ENCODE measurements around the gene MADCAM1. TPM values are rescaled to one million over a fixed set of nuclear protein-coding genes. Genes with fewer than 3 reads are reported as not detected.

MADCAM1 gene
- total RNA-seq, 1 donor from 2014 or later: 0.07 TPM

DNA sequence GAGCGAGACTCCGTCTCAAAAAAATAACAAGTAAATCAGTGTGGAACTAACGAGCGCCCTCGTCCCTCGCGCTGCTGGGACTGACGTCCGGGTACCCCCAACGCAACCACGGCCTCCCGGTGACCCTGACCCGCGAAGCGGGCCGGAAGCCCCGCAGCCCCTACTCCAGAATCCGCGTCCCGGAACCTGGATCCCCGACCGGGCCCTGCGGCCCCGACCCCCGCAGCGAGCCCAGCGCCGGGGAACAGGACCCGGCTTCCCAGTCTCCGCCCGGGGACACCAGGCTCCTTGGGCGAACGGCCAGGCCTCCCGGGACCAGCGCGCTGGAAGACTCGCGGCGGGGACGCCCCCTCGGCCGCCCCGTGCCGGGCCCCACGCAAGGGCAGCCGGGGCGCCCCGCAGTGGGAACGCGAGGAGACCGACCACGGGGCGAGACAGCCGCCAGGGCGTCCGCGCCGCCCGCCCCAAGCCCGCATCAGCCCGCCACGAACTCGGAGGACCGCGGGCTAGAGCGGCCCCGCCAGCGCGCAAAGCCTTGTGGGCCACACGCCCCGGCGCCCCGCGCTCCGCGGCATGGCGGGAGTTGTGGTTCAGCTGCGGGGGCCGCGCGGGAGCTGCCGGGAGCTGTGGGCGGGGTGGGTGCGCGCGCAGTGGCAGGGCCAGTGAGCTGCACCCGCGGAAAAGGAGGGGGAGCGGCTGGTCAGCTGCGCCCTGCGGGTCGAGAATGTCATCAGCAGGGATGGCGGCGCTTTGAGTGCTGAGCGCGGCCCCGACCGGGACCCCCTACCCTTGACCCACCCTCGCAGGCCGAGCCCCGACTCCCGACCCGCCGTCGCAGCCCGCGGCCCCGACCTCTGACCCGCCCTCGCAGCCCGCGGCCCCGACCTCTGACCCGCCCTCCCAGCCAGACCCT lies 7.5 kb upstream of the MADCAM1 start:
- DNase-seq (ENCODE audit: low read depth, low spot score): peak; percentile 83

DNA sequence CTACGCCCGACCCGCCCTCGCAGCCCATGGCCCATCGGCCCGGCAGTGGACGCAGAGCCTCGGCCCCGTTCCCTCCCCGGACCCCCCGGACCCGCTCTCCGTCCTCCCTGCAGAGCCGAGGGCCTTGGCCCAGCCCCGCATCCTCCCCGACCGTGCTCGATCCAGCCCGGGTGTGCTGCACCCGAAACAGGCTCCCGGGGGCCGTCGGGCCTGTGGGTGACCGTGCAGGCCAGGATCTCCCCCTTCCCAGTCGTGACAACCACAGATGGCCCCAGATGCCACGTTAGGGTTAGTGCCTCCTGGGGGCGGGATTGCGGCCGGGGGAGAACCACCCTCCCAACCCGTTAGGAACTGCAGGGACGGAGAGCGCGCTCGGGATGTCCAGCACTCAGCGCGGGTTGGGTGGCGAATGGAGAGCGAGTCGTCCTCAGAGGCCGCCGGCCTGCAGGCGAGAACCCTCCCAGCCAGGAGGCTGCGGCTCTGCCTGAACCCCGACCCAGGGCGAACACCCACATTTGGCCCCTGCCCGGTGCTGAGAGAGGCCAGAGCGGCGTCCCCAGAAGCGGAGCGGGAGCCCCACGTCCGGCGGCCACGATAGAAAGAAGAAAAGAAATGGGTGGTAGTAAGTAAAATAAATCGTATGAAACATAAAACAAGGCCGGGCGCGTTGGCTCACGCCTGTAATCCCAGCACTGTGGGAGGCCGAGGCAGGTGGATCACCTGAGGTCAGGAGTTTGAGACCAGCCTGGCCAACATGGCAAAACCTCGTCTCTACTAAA lies 6.7 kb upstream of the MADCAM1 start:
- no peak for DNase-seq (ENCODE audit: low read depth, low spot score)

DNA sequence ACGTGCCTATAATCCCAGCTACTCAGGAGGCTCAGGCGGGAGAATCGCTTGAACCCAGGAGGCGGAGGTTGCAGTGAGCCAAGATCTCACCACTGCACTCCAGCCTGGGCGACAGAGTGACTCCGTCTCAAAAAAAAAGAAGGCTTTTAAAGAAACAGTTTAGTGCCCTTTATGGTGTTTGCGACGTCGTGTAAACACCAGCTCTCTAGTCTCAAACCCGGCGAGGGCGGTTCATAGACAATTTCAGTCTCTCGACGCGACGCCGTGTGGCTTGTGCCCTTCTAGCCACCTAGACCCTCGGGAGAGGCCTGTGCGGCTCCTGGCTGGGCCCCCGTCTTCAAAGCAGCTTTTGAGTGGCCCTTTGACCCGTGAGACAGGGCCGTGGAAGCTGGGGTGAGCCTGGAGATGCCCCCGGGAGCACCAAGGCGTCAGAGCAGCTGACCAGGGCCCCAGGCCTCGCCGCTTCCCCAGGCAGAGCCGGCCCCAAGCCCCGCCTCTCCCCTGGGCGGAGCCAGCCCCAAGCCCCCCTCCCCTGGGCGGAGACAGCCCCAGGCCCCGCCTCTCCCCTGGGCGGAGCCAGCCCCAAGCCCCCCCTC lies 5.0 kb upstream of the MADCAM1 start:
- no peak for DNase-seq (ENCODE audit: low read depth, low spot score)

DNA sequence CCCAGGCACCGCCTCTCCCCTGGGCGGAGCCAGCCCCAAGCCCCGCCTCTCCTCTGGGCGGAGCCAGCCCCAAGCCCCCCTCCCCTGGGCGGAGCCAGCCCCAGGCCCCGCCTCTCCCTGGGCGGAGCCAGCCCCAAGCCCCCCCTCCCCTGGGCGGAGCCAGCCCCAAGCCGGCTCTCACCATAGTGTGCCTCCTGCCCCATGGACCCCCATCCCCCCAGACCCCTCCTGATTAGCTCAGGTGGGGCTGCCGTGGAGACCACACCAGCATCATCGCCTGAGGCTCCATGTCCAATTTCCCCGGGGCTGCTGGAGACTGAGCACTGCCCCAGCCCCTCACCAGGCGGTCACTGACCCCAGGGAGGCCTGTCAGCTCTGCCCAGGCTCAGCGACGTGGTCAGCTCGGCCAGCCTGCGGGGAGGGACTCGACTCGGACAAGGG lies 4.2 kb upstream of the MADCAM1 start:
- no peak for DNase-seq (ENCODE audit: low read depth, low spot score)

DNA sequence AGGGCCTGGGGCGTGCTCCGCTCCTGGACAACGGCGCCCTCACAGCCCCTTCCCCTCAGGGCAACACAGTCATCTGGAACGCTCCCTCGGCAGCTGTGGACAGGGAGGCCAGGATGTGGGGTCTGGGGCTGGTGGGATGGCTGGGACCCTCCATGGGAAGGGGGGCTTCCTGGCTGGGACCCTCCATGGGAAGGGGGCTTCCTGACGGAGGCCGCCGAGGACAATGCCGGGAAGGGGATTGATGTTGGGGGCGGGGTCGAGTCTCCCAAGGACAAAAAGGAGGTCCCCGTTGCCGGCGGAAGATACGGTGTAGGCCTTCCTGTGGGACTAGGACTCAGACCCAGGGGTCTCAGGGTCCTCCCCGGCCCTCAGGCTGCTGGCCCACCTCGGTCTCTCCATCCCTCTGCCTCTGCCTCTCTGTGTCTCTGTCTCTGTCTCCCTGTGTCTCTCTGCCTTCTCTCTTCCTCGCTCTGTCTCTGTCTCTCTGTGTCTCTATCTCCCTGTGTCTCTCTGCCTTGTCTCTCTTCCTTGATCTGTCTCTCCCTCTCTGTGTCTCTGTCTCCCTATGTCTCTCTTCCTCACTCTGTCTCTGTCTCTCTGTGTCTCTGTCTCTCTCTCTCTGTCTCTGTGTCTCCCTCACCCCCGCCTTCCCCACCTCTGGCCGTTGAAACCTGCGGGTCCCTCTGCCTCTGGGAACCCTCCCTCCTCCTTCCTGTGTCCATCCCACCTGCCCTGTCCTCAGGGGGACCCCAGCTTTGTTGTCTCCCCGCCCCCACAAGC lies 2.7 kb upstream of the MADCAM1 start:
- DNase-seq (ENCODE audit: low read depth, low spot score): no peak

DNA sequence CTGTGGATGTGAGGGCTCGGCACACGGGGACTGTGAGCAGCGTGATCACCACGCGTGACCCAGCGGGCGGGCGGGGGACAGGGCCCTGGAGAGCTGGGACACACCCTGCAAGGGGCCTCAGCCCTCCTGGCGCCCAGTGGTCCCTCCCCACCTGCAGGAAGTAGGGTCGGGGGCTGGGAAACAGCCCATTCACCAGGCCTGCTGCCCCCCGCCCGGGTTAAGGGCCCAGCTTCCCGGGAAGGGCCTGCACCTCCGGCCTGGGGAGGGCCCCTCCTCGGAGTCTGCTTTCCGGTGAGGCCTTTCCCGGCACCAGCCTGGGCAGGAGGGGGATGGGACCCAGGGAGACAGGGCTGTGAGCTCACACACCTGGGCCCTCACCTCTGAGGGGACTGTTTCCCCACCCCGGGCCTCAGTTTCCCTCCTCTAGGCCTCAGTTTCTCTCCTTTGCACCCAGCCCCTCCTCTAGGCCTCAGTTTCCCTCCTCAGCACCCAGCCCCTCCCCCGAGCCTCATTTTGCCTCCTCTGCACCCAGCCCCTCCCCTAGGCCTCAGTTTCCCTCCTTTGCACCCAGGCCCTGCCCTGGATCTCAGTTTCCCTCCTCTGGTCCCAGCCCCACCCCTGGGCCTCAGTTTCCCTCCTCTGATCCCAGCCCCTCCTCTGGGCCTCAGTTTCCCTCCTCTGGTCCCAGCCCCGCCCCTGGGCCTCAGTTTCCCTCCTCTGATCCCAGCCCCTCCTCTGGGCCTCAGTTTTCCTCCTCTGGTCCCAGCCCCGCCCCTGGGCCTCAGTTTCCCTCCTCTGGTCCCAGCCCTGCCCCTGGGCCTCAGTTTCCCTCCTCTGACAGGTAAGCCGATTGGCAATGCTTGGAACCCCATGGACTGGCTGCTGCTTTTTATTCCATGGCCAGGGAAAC lies 1.9 kb upstream of the MADCAM1 start:
- DNase-seq (ENCODE audit: low read depth, low spot score): no peak

DNA sequence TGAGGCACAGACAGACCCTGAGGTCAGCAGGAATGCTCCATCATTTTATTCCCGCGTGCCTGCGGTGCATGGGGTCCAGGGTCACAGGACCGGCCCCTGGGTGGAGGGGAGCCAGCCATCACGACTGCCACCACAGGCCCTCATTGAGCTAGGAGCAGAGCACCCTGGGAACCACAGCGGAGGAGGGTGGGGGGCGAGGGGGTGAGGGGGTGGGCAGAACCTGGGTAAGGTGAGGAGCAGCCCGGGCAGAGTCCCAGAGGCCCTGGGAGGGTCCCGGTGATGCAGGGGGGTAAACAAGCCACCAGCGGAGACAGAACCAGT lies 1.2 kb upstream of the MADCAM1 start:
- DNase-seq (ENCODE audit: low read depth, low spot score): no peak

DNA sequence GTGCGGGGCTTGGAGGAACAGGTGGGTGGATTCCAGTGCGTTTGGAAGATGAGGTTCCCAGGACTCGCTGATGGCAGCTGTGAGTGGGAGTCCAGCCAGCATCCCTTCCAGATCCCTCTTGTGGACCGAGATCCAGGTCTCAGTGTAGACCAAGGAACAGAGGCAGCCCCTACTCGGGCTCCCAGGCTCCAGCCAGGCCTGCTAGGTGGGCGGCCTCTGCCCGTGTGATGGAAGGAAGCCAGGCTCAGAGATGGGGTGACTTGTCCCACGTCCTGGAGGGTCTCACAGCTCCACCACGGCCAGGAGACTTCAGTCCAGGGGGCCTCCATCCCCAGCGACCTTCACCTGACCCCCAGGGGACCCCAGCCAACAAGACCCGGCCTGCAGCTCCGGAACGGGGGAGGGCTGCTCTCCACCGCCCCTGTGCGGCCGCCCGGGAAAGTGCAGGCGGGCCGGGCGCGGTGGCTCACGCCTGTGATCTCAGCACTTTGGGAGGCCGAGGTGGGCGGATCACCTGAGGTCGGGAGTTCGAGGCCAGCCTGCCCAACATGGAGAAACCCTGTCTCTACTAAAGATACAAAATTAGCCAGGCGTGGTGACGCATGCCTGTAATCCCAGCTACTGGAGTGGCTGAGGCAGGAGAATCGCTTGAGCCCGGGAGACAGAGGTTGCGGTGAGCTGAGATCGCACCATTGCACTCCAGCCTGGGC lies 729 bp upstream of the MADCAM1 start:
- no peak for DNase-seq (ENCODE audit: low read depth, low spot score)

DNA sequence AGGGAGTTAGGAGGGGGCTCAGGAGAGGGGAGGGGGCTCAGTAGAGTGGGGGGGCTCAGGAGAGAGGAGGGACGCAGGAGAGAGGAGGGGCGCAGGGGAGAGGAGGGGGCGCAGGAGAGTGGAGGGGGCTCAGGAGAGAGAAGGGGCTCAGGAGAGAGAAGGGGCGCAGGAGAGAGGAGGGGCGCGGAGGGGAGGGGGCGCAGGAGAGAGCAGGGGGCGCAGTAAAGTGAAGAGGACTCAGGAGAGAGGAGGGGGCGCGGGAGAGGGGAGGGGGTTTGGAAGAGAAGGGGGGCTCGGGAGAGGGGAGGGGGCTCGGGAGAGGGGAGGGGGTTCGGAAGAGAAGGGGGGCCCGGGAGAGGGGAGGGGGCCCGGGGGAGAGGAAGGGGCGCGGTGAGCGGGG lies 700 bp downstream of the MADCAM1 start:
- no peak for DNase-seq (ENCODE audit: low read depth, low spot score)

DNA sequence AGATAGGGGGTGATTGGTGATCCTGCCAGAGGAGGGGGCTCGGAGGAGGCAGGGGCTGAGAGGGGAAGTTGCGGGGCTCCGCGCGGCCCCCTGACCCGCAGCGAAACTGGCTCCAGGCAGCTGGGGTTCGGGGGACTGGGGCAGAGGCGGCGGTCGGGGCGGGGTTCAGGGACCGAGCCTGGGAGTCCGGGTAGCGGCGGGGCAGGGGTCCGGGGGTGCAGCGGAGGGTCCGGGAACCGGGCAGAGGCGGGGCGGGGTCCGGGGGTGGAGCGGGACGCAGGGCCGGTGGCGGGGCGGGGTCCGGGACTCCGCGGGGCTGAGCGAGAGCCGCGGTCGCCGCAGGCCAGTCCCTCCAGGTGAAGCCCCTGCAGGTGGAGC lies 1.2 kb downstream of the MADCAM1 start:
- DNase-seq (ENCODE audit: low read depth, low spot score): no peak

DNA sequence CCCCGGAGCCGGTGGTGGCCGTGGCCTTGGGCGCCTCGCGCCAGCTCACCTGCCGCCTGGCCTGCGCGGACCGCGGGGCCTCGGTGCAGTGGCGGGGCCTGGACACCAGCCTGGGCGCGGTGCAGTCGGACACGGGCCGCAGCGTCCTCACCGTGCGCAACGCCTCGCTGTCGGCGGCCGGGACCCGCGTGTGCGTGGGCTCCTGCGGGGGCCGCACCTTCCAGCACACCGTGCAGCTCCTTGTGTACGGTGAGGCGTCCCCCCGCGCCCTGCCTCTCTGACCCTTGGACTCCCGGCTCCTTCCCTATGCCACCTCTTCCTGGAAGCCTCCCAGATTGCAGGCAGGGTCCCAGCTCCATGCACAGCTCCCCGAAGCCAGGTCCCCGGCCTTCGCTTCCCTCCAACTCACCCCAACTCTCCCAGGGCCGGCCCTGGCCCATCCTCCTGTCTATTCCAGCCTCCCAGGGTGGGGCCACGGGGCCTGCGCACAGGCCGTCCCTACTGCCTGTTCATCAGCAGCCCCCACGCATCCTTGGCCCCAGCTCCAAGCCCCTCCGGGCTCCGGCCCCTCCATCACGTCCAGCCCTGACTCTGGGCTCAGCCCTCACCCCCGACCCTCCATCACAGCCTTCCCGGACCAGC lies 1.7 kb downstream of the MADCAM1 start:
- DNase-seq (ENCODE audit: low read depth, low spot score): no peak

DNA sequence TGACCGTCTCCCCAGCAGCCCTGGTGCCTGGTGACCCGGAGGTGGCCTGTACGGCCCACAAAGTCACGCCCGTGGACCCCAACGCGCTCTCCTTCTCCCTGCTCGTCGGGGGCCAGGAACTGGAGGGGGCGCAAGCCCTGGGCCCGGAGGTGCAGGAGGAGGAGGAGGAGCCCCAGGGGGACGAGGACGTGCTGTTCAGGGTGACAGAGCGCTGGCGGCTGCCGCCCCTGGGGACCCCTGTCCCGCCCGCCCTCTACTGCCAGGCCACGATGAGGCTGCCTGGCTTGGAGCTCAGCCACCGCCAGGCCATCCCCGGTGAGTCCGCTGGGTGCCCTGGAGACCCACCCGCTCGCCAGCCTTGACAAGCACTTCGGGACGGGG lies 2.2 kb downstream of the MADCAM1 start:
- DNase-seq (ENCODE audit: low read depth, low spot score): no peak

DNA sequence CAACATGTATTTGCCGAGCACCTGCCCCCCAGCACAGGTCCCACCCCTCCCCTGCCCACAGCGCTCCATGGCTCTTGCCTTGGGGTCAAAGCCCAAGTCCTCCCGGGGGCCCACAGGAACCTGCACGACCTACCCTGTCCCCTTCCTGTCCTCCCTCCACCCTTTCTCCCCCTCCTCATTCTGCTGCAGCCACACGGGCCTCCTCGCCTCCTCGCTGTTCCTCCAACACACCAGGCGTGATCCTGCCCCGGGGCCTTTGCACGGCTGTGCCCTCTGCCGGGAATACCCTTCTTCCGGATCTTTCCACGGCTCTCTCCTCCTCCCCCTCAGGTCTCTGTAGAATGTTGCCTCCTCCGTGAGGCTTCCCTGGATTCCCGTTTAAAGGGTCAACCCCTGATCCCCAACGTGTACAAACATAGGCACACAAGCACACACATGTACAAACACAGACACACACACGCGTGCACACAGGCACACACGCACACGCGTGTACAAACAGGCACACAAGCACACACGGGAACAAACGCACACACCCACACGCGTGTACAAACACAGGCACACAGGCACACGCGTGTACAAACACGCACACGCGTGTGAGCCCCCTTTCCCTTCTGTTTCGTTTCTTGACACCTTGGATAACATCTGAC lies 2.8 kb downstream of the MADCAM1 start:
- no peak for DNase-seq (ENCODE audit: low read depth, low spot score)

DNA sequence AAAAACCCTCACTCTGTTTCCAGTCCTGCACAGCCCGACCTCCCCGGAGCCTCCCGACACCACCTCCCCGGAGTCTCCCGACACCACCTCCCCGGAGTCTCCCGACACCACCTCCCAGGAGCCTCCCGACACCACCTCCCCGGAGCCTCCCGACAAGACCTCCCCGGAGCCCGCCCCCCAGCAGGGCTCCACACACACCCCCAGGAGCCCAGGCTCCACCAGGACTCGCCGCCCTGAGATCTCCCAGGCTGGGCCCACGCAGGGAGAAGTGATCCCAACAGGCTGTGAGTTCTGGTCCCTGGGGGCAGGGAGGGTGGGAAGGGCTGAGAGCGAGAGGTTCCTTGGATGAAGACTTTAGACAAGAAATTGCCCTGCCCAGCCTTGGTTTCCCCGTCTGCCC lies 5.4 kb downstream of the MADCAM1 start:
- no peak for DNase-seq (ENCODE audit: low read depth, low spot score)

DNA sequence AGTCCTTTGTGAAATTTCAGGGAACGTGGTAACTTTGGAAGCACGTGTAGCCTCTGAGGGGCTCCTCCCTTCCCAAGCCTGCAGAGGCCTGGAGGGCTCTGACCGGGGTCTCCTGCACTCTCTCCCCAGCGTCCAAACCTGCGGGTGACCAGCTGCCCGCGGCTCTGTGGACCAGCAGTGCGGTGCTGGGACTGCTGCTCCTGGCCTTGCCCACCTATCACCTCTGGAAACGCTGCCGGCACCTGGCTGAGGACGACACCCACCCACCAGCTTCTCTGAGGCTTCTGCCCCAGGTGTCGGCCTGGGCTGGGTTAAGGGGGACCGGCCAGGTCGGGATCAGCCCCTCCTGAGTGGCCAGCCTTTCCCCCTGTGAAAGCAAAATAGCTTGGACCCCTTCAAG lies 8.3 kb downstream of the MADCAM1 start:
- no peak for DNase-seq (ENCODE audit: low read depth, low spot score)

DNA sequence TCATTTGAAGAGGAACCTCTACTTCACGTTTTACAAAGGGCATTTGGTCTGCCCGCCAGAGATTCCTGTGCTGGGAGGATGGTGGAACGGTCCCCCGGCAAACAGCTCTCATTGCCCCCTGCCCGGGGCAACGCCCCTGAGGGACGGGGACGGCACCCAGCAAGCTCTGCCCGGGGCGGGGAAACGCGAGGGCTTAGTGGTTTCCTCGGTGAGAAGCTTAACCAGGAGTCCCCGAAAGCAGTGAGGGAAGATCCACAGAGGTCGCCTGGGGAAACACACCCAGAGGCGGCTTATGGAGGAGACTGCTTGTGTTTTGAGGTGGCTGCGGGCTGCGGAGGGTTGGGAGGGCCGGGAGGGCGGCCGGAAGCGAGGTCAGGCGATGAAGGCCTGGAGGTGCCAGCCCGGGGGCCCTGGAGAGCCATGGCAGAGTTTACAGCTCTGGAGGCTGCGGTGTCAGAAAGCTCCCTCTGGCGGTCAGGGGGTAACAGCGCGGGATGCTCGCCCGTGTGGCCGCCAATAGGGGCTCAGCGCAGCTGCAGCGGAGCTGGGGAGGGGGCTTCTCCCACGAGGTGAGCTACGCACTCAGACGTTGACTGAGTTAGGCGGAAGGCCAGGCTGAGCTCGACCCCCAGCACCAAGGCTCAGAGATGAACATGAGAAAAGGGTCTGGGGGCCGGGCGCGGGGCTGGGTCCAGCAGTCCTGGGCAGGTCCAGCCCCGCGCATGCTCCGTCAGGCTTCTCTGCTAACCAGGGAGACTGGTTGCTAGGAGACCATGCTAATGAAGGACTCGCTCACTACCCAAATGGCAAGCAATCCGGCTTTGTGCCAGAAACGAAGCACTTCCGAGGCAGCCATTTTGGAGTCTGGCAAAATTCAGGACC lies 10.4 kb downstream of the MADCAM1 start:
- peak; percentile 66 for DNase-seq (ENCODE audit: low read depth, low spot score)

DNA sequence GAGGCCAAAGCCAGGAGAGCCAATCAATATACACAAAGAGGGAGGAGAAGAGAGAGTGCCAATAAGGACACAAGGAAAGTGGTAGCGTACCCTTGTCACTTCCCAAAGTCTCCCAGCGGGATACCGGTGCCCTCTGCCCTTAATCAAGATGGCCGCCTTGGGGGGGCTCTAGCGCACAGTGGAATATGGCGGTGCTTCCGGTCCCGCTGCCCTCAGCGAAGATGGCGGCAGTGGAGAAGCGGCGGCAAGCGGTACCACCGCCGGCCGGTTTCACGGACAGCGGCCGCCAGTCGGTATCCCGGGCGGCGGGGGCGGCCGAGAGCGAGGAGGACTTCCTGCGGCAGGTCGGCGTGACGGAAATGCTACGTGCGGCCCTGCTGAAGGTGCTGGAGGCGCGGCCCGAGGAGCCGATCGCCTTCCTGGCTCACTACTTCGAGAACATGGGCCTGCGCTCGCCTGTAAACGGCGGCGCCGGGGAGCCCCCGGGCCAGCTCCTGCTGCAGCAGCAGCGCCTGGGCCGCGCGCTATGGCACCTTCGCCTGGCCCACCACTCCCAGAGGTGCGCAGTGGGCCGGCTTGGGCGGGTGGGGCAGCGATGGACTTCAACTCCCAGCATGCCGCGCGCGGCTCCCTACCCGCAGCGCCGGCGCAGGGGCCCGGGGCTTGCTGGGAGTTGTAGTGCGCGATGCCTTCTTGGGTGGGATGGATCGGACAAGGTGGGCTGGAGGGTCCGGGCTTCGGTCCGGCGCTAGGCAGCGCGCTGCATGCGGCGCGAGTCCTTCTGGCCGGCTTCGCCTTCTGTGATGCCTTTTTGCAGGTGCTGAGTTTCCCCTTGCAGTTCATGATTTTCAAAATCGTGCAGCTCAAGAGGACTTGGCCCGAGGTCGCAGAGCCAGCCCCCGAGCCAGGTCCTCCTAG lies 11.3 kb downstream of the MADCAM1 start, which contains the start of gene TPGS1:
Gene TPGS1 (plus strand): TSS at position 212 of the 918 bp plus-strand sequence. CDS start 10 bp downstream, at position 222.
- peak; percentile 99 for DNase-seq (ENCODE audit: low read depth, low spot score)

Measured in pulmonary artery endothelial cell (primary cell).